Effector memory CD4-positive, alpha-beta T cell (primary cell): ENCODE results near the gene LRRC49.

Experiments used
- DNase-seq, 3 donors: peaks; one replicate each; pipeline ENCODE4 v3.0.0-alpha.2; 2020
- H3K27ac ChIP-seq: 2 replicates; pipeline ENCODE4 v1.7.0; 2013; ENCODE audit warnings: mild to moderate bottlenecking, low read length, moderate library complexity; ENCODE audit not compliant: insufficient read depth, poor library complexity, severe bottlenecking
- H3K27me3 ChIP-seq: replicated peaks from 2 replicates; pipeline ENCODE4 v1.7.0; 2013; ENCODE audit warnings: mild to moderate bottlenecking, low read length; ENCODE audit not compliant: insufficient read depth, control insufficient read depth, poor library complexity, severe bottlenecking
- H3K36me3 ChIP-seq: 2 replicates; pipeline ENCODE4 v1.7.0; 2013; ENCODE audit warnings: mild to moderate bottlenecking, low read length, moderate library complexity; ENCODE audit not compliant: control insufficient read depth, insufficient read depth
- H3K4me1 ChIP-seq: 2 replicates; pipeline ENCODE4 v1.7.0; 2013; ENCODE audit warnings: low read length, mild to moderate bottlenecking; ENCODE audit not compliant: control insufficient read depth, insufficient read depth, poor library complexity, severe bottlenecking
- H3K4me3 ChIP-seq: 2 replicates; pipeline ENCODE4 v1.7.0; 2013; ENCODE audit warnings: low read length, low read depth, mild to moderate bottlenecking; ENCODE audit not compliant: insufficient read depth, poor library complexity, severe bottlenecking
- H3K9me3 ChIP-seq: 2 replicates; pipeline ENCODE4 v1.7.0; 2013; ENCODE audit warnings: mild to moderate bottlenecking, low read length, moderate library complexity; ENCODE audit not compliant: control insufficient read depth

Gene LRRC49

DNA sequence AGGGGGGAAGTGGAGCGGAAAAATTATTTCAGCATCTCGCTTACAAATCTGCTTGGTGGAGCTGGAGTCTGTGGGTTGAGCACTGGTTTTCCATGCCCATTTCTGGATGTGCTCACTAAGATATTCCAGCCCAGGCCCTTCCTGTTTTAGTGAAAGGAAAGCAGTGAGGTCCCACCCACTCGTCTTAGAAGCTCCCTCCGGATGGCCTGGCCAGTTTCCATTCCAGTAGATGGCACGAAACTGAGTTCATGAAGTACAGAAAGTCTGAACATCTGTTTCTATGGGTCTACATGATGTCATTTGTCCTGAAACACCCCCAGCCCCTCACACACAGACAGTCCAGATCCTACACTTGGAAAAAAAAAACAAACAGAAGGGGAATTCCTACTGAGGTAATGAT lies 190.7 kb downstream of the LRRC49 start:
- Histone ChIP-seq H3K4me3 (no peak overlapping the region), H3K36me3 (no peaks in the 10 kb centered on the region), H3K4me1 (no peaks in the 10 kb centered on the region), H3K9me3 (no peaks in the 10 kb centered on the region), H3K27me3 (no peaks in the 10 kb centered on the region), H3K27ac (no peak overlapping the region)
- no peak for DNase-seq

DNA sequence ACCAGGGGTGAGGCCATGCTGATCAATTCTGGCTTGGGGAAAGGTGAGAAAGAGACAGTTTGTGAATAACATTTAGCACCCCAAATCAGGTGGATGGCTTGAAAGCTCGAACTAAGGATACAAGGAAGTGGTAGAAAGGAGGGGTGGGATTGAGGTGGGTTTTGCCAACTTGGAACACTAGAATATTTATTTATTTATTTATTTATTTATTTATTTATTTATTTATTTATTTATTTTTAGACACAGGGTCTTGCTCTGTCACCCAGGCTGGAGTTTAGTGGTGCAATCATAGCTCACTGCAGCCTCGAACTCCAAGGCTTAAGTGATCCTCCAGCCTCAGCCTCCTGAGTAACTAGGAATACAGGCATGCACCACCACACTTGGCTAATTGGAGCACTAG lies 191.6 kb downstream of the LRRC49 start:
- Histone ChIP-seq H3K9me3 (no peaks in the 10 kb centered on the region), H3K4me3 (no peak overlapping the region), H3K4me1 (no peaks in the 10 kb centered on the region), H3K27me3 (no peaks in the 10 kb centered on the region), H3K36me3 (no peaks in the 10 kb centered on the region), H3K27ac (no peak overlapping the region)
- DNase-seq, result no peak

DNA sequence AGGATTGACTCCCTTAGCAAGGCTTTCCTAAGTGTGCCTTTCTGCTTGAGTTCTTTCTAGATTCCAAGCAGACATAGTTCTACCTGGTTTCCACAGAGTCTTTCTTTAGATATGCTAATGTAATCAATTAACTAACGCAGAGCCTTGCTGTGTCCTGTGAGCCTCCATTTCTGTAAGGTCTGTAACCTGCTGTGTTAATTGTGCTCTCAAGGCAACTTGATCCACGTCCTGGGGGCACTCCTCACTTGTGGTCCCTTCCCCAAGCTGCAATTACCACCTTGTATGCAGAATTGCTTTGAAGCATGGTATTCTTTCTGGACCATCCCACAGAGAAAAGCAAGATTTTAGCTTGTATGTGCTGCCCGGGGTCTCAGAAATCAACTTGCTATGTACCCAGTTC lies 193.2 kb downstream of the LRRC49 start:
- H3K4me3 ChIP-seq, result no peak overlapping the region
- no peak for DNase-seq
- H3K9me3 ChIP-seq, result no peaks in the 10 kb centered on the region
- no peaks in the 10 kb centered on the region for H3K36me3 ChIP-seq
- no peak overlapping the region for H3K27ac ChIP-seq
- no peaks in the 10 kb centered on the region for H3K27me3 ChIP-seq
- H3K4me1 ChIP-seq, result no peaks in the 10 kb centered on the region

DNA sequence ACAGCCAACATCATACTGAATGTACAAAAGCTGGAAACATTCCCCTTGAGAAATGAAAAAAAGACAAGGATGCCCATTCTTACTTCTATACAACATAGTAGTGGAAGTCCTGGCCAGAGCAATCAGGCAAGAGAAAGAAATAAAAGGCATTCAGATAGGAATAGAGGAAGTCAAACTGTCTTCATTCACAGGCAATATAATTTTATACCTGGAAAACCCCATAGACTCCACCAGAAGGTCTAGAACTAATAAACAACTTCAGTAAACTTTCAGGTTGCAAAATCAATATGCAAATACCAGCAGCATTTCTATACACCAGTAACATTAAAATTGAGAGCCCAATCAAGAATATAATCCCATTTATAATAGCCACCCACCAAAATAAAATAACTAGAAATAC lies 195.5 kb downstream of the LRRC49 start:
- no peak overlapping the region for H3K27ac ChIP-seq
- no peaks in the 10 kb centered on the region for H3K36me3 ChIP-seq
- H3K27me3 ChIP-seq, result no peaks in the 10 kb centered on the region
- H3K4me1 ChIP-seq, result no peaks in the 10 kb centered on the region
- H3K9me3 ChIP-seq, result no peaks in the 10 kb centered on the region
- no peak overlapping the region for H3K4me3 ChIP-seq
- no peak for DNase-seq

DNA sequence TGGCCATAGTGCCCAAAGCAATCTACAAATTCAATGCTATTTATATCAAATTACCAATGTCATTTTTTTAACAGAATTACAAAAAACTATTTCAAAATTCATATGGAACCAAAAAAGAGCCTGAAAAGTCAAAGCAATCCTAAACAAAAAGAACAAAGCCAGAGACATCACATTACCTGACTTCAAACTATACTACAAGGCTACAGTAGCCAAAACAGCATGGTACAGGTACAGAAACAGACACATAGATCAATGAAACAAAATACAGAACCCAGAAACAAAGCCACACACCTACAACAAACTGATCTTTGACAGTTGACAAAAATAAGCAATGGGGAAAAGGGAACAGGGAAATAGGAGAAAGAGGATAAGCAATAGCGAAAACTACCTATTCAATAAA lies 196.1 kb downstream of the LRRC49 start:
- Histone ChIP-seq H3K4me1 (no peaks in the 10 kb centered on the region), H3K27ac (no peak overlapping the region), H3K4me3 (no peak overlapping the region), H3K27me3 (no peaks in the 10 kb centered on the region), H3K9me3 (no peaks in the 10 kb centered on the region), H3K36me3 (no peaks in the 10 kb centered on the region)
- DNase-seq, result no peak

DNA sequence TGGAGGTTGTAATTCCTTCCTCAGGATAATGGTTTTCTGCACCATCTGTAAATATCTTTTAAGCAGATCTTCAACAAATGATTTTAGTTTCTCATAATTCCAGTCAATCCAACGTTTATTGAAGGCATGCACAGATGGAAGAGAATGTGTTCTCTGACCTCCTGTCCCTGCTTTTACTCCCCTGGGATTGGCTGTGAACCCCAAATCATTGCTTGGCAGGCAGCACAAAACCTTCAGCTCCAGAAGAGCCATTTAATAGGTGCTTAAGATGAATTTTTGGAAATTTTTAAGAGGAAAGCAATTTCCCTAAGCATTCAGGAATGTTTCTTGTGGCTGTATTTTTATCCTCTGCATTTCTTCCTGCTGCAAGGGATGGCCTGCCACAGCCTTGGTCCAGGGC lies 197.2 kb downstream of the LRRC49 start:
- Histone ChIP-seq H3K27me3 (no peaks in the 10 kb centered on the region), H3K9me3 (no peaks in the 10 kb centered on the region), H3K4me3 (no peak overlapping the region), H3K27ac (no peak overlapping the region), H3K36me3 (no peaks in the 10 kb centered on the region), H3K4me1 (no peaks in the 10 kb centered on the region)
- DNase-seq, result no peak

DNA sequence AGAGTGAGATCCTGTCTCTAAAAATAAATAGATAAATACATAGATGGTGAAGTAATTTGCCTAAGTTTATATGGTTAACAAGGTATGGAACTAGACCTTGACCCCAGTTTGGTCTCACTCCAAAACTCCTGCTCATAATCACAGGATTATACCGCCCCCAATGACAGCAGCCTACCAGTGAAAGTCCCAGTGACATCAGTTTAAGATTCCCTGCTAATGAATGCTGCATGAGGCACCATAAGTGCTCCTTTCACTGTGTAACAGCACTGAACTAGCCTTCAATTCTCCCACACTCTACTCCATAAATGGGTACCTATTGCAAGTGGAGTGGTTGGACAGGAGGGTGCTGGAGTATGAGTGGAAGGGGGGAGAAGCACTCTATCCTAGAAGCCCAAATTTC lies 199.0 kb downstream of the LRRC49 start:
- no peaks in the 10 kb centered on the region for H3K4me1 ChIP-seq
- DNase-seq, result no peak
- no peaks in the 10 kb centered on the region for H3K27me3 ChIP-seq
- H3K9me3 ChIP-seq, result no peaks in the 10 kb centered on the region
- H3K36me3 ChIP-seq, result no peaks in the 10 kb centered on the region
- H3K27ac ChIP-seq, result no peak overlapping the region
- no peak overlapping the region for H3K4me3 ChIP-seq

DNA sequence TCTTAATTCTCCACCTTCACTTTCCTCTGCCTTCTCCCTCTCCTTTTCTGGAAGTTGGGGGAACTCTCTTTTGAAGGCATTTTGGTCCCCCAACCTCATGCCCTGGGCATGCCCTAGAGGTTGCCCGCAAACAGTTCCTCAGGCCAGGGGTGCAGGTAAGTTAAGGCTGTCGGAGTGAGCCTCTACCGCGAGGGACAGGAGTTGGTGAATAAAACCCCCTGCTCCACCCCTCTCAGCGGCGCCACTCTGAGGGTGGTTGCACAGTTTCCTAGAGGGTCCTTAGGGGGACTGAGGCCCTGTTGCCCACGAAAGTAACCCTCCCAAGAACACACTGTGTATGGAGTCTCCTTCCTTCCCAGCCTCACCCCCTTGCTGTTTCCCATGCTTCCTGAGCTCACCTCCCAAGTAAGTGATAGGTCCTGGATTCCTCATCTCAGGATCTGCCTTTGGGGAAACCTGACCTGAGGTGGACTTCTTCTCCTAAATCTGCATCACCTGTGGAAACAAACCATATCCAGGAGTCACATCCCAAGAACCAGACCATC lies 199.5 kb downstream of the LRRC49 start:
- Histone ChIP-seq H3K36me3 (no peaks in the 10 kb centered on the region), H3K9me3 (no peaks in the 10 kb centered on the region), H3K27ac (no peak overlapping the region), H3K27me3 (no peaks in the 10 kb centered on the region), H3K4me1 (no peaks in the 10 kb centered on the region), H3K4me3 (no peak overlapping the region)
- DNase-seq, result no peak

DNA sequence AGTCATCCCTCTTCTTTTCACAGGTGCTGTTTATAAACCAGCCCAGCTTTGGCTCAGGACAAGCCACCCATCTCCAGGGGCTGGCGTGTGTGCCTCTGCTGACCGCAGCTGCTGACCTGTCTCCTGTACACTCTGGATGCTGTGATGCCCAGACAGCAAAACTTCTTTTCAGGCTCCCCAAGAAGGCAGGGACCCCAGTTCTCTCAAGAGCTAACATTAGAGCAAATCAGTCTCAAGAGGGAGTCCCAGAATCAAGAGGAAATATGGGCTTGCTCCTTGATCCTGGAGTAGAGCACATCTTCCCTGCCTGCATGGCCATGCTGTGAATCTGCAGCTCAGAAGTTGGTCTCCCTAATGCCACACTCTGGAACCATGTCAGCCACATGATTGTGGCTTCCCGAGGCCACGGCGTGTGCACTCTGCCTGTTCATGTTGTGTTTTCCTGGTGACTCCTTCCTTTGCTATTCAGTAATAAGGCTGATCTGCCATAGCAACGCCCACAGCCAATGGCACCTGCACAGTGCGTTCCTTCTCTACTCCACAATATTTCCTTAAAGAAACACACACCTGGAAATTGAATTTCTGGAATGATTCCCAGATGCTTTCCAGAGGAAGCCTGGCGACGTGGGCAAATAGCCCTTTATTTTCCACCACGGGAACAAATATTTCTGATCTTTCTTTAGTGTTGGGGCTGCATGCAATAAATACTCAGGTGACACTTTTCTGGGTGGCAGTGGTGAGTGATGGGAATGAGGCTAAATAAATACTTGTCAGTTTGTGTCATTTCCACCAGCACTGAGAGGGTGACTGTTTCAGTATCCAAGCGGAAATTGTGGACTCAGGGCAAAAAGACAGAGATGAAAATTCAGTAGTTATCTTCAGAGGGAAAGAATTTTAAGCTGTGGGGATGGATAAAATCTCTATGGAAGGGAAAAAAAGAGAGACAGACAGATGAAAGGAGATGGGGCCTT lies 200.7 kb downstream of the LRRC49 start:
- Histone ChIP-seq H3K4me1 (no peaks in the 10 kb centered on the region), H3K36me3 (no peaks in the 10 kb centered on the region), H3K4me3 (no peak overlapping the region), H3K9me3 (no peaks in the 10 kb centered on the region), H3K27me3 (no peaks in the 10 kb centered on the region), H3K27ac (no peak overlapping the region)
- DNase-seq, result no peak

DNA sequence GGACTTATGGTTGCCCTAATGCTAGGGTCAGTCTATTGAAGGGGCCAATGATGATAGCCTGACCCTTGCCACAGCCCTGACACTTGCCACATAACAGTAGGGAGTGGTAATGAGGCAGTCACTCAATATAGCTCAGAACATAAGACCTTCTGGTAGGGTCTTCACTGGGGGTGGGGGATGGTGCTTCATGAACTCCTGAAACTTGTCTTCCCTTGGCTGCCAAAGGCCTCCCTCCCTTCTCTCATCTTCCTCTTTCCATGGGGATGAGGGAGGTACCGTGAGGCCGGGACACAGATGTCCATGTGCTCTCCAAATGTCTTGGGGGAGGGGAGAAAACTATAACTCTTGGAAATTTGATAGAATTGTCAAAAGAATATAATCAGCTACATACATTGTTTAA lies 201.5 kb downstream of the LRRC49 start:
- H3K27ac ChIP-seq, result no peak overlapping the region
- DNase-seq, result no peak
- H3K27me3 ChIP-seq, result no peaks in the 10 kb centered on the region
- H3K36me3 ChIP-seq, result no peaks in the 10 kb centered on the region
- H3K4me3 ChIP-seq, result no peak overlapping the region
- no peaks in the 10 kb centered on the region for H3K4me1 ChIP-seq
- H3K9me3 ChIP-seq, result no peaks in the 10 kb centered on the region
